Naive thymus-derived CD4-positive, alpha-beta T cell (primary cell): ENCODE data around the gene TTC34. TPM values are rescaled to one million over a fixed set of nuclear protein-coding genes. Genes with fewer than 3 reads are reported as not detected.
A peak's percentile ranks its signal among the peaks of the same experiment; 100 is the strongest.

ENCODE experiments used
- ATAC-seq: fragments of 150-1000 bp; cut with Tn5 transposase; 2 replicates; pipeline ENCODE4 v1.10.0; 2021; ENCODE audit warnings: mild to moderate bottlenecking, moderate library complexity
- CTCF ChIA-PET: fragments of 350-600 bp; sonication (Branson Sonifier 250); formaldehyde crosslinking; loops from one replicate; lab custom pipeline; 2021; ENCODE audit warnings: antibody characterized with exemption; lab: Charles Lee
- POLR2A ChIA-PET: fragments of 350-600 bp; sonication (Branson Sonifier 250); formaldehyde crosslinking; loops from one replicate; lab custom pipeline; 2021; ENCODE audit warnings: antibody characterized with exemption, inconsistent platforms; lab: Charles Lee
- DNase-seq, 9 donors: peaks; one replicate each; pipeline versions ENCODE4 v3.0.0 to v3.0.0-alpha.2; 2020 to 2022; ENCODE audit warnings: mixed read lengths in 1 of 9
- H3K27ac ChIP-seq: one replicate; pipeline ENCODE4 v1.7.0; 2013; ENCODE audit warnings: mild to moderate bottlenecking, low read depth, low read length, moderate library complexity
- H3K27me3 ChIP-seq, 2 donors: one replicate each; pipeline ENCODE4 v1.7.0; 2013; ENCODE audit warnings: low read length in 2 of 2, mild to moderate bottlenecking in 2 of 2, moderate library complexity in 2 of 2; ENCODE audit not compliant: control insufficient read depth in 2 of 2, insufficient read depth in 2 of 2
- H3K36me3 ChIP-seq, 3 experiments: 1 replicate in 2 of 3; 2 replicates in 1 of 3; pipeline ENCODE4 v1.7.0; 2013; ENCODE audit warnings: low read length in 3 of 3, mild to moderate bottlenecking in 3 of 3, moderate library complexity in 1 of 3; ENCODE audit not compliant: insufficient read depth in 3 of 3, control insufficient read depth in 2 of 3
- H3K4me1 ChIP-seq, 2 donors: one replicate each; pipeline ENCODE4 v1.7.0; 2013; ENCODE audit warnings: low read length in 2 of 2, mild to moderate bottlenecking in 2 of 2, moderate library complexity in 1 of 2; ENCODE audit not compliant: control insufficient read depth in 2 of 2, insufficient read depth in 2 of 2
- H3K4me3 ChIP-seq: 2 replicates; pipeline ENCODE4 v1.7.0; 2013; ENCODE audit warnings: mild to moderate bottlenecking, low read length
- H3K9me3 ChIP-seq, 3 experiments: 1 replicate in 2 of 3; 2 replicates in 1 of 3; pipeline ENCODE4 v1.7.0; 2013; ENCODE audit warnings: low read length in 3 of 3; ENCODE audit not compliant: control insufficient read depth in 2 of 3
- H3K27ac Mint-ChIP-seq, 9 donors: one replicate each; pipeline ENCODE4 v1.8.0; 2020 to 2022; ENCODE audit warnings: mixed read lengths in 9 of 9, mild to moderate bottlenecking in 8 of 9, moderate library complexity in 5 of 9, inconsistent platforms in 2 of 9
- H3K27me3 Mint-ChIP-seq, 5 donors: one replicate each; pipeline ENCODE4 v1.8.0; 2021 to 2022; ENCODE audit warnings: mixed read lengths in 5 of 5, mild to moderate bottlenecking in 1 of 5
- H3K36me3 Mint-ChIP-seq, 5 donors: one replicate each; pipeline ENCODE4 v1.8.0; 2020 to 2022; ENCODE audit warnings: mixed read lengths in 5 of 5, mild to moderate bottlenecking in 3 of 5, inconsistent platforms in 1 of 5
- H3K4me1 Mint-ChIP-seq, 7 donors: one replicate each; pipeline ENCODE4 v1.8.0; 2020 to 2022; ENCODE audit warnings: mixed read lengths in 7 of 7, mild to moderate bottlenecking in 3 of 7, inconsistent platforms in 1 of 7
- H3K4me3 Mint-ChIP-seq, 10 donors: one replicate each; pipeline ENCODE4 v1.8.0; 2020 to 2022; ENCODE audit warnings: mild to moderate bottlenecking in 10 of 10, mixed read lengths in 10 of 10, moderate library complexity in 6 of 10, inconsistent platforms in 2 of 10
- H3K9me3 Mint-ChIP-seq, 11 donors: one replicate each; pipeline ENCODE4 v1.8.0; 2020 to 2022; ENCODE audit warnings: mixed read lengths in 11 of 11, mild to moderate bottlenecking in 4 of 11, inconsistent platforms in 1 of 11, moderate library complexity in 1 of 11
- intact Hi-C, 2 donors: fragments of 100-400 bp; cut with micrococcal nuclease; formaldehyde crosslinking; loops; one replicate each; pipeline ENCODE4 v1.15.1; 2023
- polyA plus RNA-seq, 2 donors: library from polyadenylated mRNA; unstranded; fragments of 300-500 nt; fragmentation: Illumina TruSeq; gene quantifications; one replicate each; pipeline ENCODE4 v1.2.3, GENCODE V29; 2021
- total RNA-seq, 6 experiments: library from RNA in 5 of 6; stranded (reverse) in 5 of 6; gene quantifications; 1 replicate in 5 of 6; 2 replicates in 1 of 6; pipeline ENCODE4 v1.2.3 and lab custom pipeline; 2021 to 2026

The TTC34 gene
- total and polyA plus RNA-seq, 7 experiments from 2014 or later = 0.28 to 8.0 (median 2.1) TPM

DNA sequence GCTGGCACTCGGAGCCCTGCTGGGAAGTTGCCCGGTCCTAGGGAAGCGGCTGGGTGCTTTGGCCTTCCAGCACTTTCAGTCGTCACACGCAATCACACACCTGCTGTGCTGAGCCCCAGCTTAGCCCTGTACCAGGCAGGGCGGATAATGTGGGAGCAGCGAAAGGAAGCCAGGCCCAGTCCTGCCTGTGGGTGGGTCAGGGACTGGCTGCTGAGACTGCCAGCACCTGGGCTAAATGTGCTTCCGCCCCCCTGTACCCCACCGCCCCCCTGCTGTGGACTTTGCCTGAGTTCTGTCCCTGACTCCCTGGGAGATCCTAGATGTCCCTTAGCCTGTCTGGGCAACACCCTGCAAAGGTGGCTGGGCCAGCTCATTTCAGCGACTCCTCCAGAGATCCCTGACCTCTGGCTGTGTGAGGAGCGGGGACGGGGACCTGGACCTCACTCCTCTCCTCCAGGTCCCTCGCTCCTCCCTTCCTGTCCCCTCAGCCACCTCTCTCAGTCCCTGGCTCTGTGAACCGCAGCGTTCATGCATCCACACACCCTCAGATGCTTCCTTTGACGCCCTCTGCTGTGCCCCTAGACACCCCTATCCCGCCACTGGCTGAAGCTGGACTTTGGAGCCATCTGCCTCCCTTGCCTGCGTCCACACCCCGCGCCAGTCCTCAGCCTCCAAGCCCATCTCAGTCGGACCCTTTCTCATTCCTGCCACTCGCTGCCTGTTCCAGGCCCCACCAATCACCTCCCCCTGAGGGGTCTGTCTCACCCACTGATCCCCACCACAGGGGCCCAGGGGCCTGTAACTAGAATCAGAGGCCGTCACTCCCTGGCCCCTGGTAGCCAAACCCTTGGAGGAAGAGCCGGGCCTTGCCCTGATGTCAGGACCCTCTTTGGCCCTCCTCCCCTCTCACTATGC is 170.1 kb downstream of the TTC34 start:
- Histone ChIP-seq H3K4me1 (no peaks in the 10 kb centered on the region), H3K27me3 (peaks cover 0 to 6% of the 10 kb centered on the region in 2 donors), H3K27ac (no peak overlapping the region), H3K4me3 (no peak overlapping the region), H3K36me3 (no peaks in the 10 kb centered on the region), H3K9me3 (no peaks in the 10 kb centered on the region)
- intact Hi-C loops = no loop called here
- Mint-ChIP-seq H3K36me3 (peaks cover 0 to 15% (median 0%) of the 10 kb centered on the region in 5 donors), H3K9me3 (peaks cover 0 to 15% (median 0%) of the 10 kb centered on the region in 11 donors), H3K27ac (peak overlapping the region in 1 of 9 donors; percentile 59), H3K4me1 (peaks cover 0 to 16% (median 15%) of the 10 kb centered on the region in 7 donors), H3K4me3 (peak overlapping the region in 1 of 10 donors; percentile 72), H3K27me3 (peaks cover 17 to 32% (median 31%) of the 10 kb centered on the region in 5 donors)
- ATAC-seq (no peak), DNase-seq (peak in 1 of 9 donors; percentile 5)
- ChIA-PET POLR2A (interaction anchor here (0.5 kb wide), 1 partner anchor 32 kb away, joined by 3 read pairs; no protein-coding TSS in a partner anchor), CTCF (no interaction called here)

GRCh38 chr1:2630498-2631135 is 170.9 kb downstream of the TTC34 start:
- intact Hi-C loops = no loop called here
- peaks cover 0 to 10% (median 0%) of the 10 kb centered on the region in 5 donors for H3K36me3 Mint-ChIP-seq
- no peak for ATAC-seq
- H3K4me1 Mint-ChIP-seq = peaks cover 0 to 16% (median 15%) of the 10 kb centered on the region in 7 donors
- ChIA-PET POLR2A (no interaction called here), CTCF (no interaction called here)
- H3K9me3 Mint-ChIP-seq = peaks cover 0 to 10% (median 0%) of the 10 kb centered on the region in 11 donors
- Histone ChIP-seq H3K27me3 (peaks cover 0 to 6% of the 10 kb centered on the region in 2 donors), H3K4me1 (no peaks in the 10 kb centered on the region), H3K27ac (no peak overlapping the region), H3K4me3 (no peak overlapping the region), H3K36me3 (no peaks in the 10 kb centered on the region), H3K9me3 (no peaks in the 10 kb centered on the region)
- H3K27ac Mint-ChIP-seq = peak overlapping the region in 2 of 9 donors; percentile 31 to 62
- H3K27me3 Mint-ChIP-seq = peaks cover 23 to 40% (median 37%) of the 10 kb centered on the region in 5 donors
- peak overlapping the region in 5 of 10 donors; percentile 9 to 72 (median 45) for H3K4me3 Mint-ChIP-seq
- no peak for DNase-seq

GRCh38 chr1:2629627-2630497 is 171.6 kb downstream of the TTC34 start:
- Mint-ChIP-seq H3K4me3 (peak overlapping the region in 7 of 10 donors; percentile 29 to 77 (median 58)), H3K9me3 (peaks cover 0 to 10% (median 0%) of the 10 kb centered on the region in 11 donors), H3K4me1 (peaks cover 0 to 16% (median 15%) of the 10 kb centered on the region in 7 donors), H3K27me3 (peaks cover 29 to 42% (median 37%) of the 10 kb centered on the region in 5 donors), H3K36me3 (peaks cover 0 to 10% (median 0%) of the 10 kb centered on the region in 5 donors), H3K27ac (peak overlapping the region in 1 of 9 donors; percentile 62)
- POLR2A ChIA-PET = no interaction called here
- intact Hi-C loops = no loop called here
- peak in 1 of 9 donors; percentile 6 for DNase-seq
- Histone ChIP-seq H3K4me3 (no peak overlapping the region), H3K36me3 (no peaks in the 10 kb centered on the region), H3K27me3 (peaks cover 0 to 6% of the 10 kb centered on the region in 2 donors), H3K27ac (no peak overlapping the region), H3K9me3 (no peaks in the 10 kb centered on the region), H3K4me1 (no peaks in the 10 kb centered on the region)
- ATAC-seq = peak; percentile 14
- CTCF ChIA-PET = no interaction called here

- Mint-ChIP-seq H3K9me3 (peaks cover 0 to 10% (median 0%) of the 10 kb centered on the region in 11 donors), H3K27me3 (peaks cover 34 to 46% (median 42%) of the 10 kb centered on the region in 5 donors), H3K4me1 (peaks cover 0 to 18% (median 15%) of the 10 kb centered on the region in 7 donors), H3K27ac (no peak overlapping the region), H3K4me3 (peak overlapping the region in 3 of 10 donors; percentile 36 to 73 (median 43)), H3K36me3 (peaks cover 0 to 10% (median 0%) of the 10 kb centered on the region in 5 donors)
- DNase-seq (peak in 1 of 9 donors; percentile 13), ATAC-seq (no peak)
- H3K4me1 ChIP-seq = no peaks in the 10 kb centered on the region
- H3K27me3 ChIP-seq = peaks cover 0 to 6% of the 10 kb centered on the region in 2 donors
- H3K9me3 ChIP-seq = no peaks in the 10 kb centered on the region
- no peaks in the 10 kb centered on the region for H3K36me3 ChIP-seq
- POLR2A ChIA-PET = no interaction called here
- no peak overlapping the region for H3K27ac ChIP-seq
- intact Hi-C loops = no loop called here
- H3K4me3 ChIP-seq = no peak overlapping the region
- CTCF ChIA-PET = no interaction called here
These were observed 172.4 kb downstream of the TTC34 start for GRCh38 chr1:2628933-2629626.

DNA sequence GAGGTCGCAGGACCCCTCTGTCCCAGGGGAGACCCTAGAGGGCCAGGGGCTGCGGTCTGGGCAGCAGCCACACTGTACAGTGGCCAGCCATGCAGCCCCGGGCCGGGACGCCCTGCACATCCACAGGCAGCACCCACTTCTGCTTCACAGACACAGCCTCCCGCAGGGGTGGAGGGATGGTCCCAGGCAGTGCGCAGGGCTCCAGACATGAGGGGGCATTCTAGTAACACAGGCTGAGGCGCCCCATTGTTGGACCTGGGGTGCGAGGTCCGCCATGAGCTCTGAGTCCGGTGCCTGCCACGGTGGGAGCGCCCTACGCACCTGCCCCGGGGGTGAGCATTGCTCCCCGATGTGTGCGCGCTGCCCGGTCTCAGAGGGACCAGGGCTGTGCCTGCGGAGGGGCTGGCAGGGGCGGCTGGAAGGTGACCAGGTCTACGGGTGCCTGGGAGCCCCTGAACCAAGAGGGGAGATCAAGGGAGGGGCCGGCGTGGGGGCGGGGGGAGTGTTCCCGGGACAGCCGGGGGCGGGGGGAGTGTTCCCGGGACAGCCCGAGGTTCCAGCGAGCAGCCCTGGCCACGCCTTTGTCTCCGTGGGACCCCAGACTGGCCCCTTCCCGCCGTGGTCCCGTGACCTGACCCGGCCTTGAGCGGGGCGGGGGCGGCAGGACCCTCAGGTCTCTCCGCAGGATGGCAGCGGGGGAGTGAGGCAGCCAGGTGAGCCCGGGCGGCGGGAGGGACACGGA is 173.1 kb downstream of the TTC34 start:
- no peak overlapping the region for H3K27ac Mint-ChIP-seq

More for the DNA sequence above, 173.1 kb downstream of the TTC34 start:
- POLR2A ChIA-PET = no interaction called here
- Mint-ChIP-seq H3K9me3 (peaks cover 0 to 10% (median 0%) of the 10 kb centered on the region in 11 donors), H3K36me3 (peaks cover 0 to 10% (median 0%) of the 10 kb centered on the region in 5 donors), H3K27me3 (peaks cover 34 to 46% (median 42%) of the 10 kb centered on the region in 5 donors), H3K4me3 (peak overlapping the region in 6 of 10 donors; percentile 16 to 73 (median 48)), H3K4me1 (peaks cover 0 to 25% (median 18%) of the 10 kb centered on the region in 7 donors)
- intact Hi-C loops = no loop called here
- peaks cover 0 to 6% of the 10 kb centered on the region in 2 donors for H3K27me3 ChIP-seq
- no peak overlapping the region for H3K4me3 ChIP-seq
- H3K4me1 ChIP-seq = peaks cover 0 to 2% of the 10 kb centered on the region in 2 donors
- CTCF ChIA-PET = no interaction called here
- no peaks in the 10 kb centered on the region for H3K9me3 ChIP-seq
- DNase-seq (peak in 1 of 9 donors; percentile 12), ATAC-seq (no peak)
- no peak overlapping the region for H3K27ac ChIP-seq
- H3K36me3 ChIP-seq = no peaks in the 10 kb centered on the region
